Activated naive CD8-positive, alpha-beta T cell (primary cell): ENCODE results near the gene PATL2.
"Not testable (repeated sequence)": the region's sequence is repeated elsewhere in the genome, so short reads cannot be mapped to it uniquely, and the experiment has no call there.

Experiments used
- H3K27ac Mint-ChIP-seq: one replicate; pipeline ENCODE4 v1.8.0; 2021; ENCODE audit warnings: mixed read lengths
- H3K27me3 Mint-ChIP-seq: one replicate; pipeline ENCODE4 v1.8.0; 2021; ENCODE audit warnings: mixed read lengths
- H3K36me3 Mint-ChIP-seq: one replicate; pipeline ENCODE4 v1.8.0; 2021; ENCODE audit warnings: mixed read lengths
- H3K4me1 Mint-ChIP-seq: one replicate; pipeline ENCODE4 v1.8.0; 2021; ENCODE audit warnings: low read depth, mixed read lengths
- H3K4me3 Mint-ChIP-seq: one replicate; pipeline ENCODE4 v1.8.0; 2021; ENCODE audit warnings: mild to moderate bottlenecking, mixed read lengths
- H3K9me3 Mint-ChIP-seq: one replicate; pipeline ENCODE4 v1.8.0; 2021; ENCODE audit warnings: low read depth, mixed read lengths

The PATL2 gene

GRCh38 chr15:44657378-44657777 lies 53.7 kb downstream of the PATL2 start:
- peaks cover 35% of the 10 kb centered on the region for H3K4me1 Mint-ChIP-seq
- no peaks in the 10 kb centered on the region for H3K9me3 Mint-ChIP-seq
- H3K27ac Mint-ChIP-seq: no peak overlapping the region
- no peak overlapping the region for H3K4me3 Mint-ChIP-seq
- H3K36me3 Mint-ChIP-seq: peaks cover 16% of the 10 kb centered on the region
- H3K27me3 Mint-ChIP-seq: no peaks in the 10 kb centered on the region

- no peak overlapping the region for H3K27ac Mint-ChIP-seq
- H3K27me3 Mint-ChIP-seq: no peaks in the 10 kb centered on the region
- H3K36me3 Mint-ChIP-seq: peaks cover 18% of the 10 kb centered on the region
- H3K9me3 Mint-ChIP-seq: no peaks in the 10 kb centered on the region
- H3K4me1 Mint-ChIP-seq: peaks cover 39% of the 10 kb centered on the region
- H3K4me3 Mint-ChIP-seq: no peak overlapping the region
These were observed 54.2 kb downstream of the PATL2 start for GRCh38 chr15:44656913-44657312.

- H3K27me3 Mint-ChIP-seq: no peaks in the 10 kb centered on the region
- H3K4me1 Mint-ChIP-seq: peaks cover 40% of the 10 kb centered on the region
- H3K27ac Mint-ChIP-seq: peak overlapping the region; percentile 17
- H3K4me3 Mint-ChIP-seq: no peak overlapping the region
- no peaks in the 10 kb centered on the region for H3K9me3 Mint-ChIP-seq
- H3K36me3 Mint-ChIP-seq: peaks cover 24% of the 10 kb centered on the region
These were observed 54.8 kb downstream of the PATL2 start for GRCh38 chr15:44656298-44656697.

- Mint-ChIP-seq H3K4me3 (no peak overlapping the region), H3K4me1 (peaks cover 35% of the 10 kb centered on the region), H3K27ac (no peak overlapping the region), H3K27me3 (no peaks in the 10 kb centered on the region), H3K36me3 (peaks cover 29% of the 10 kb centered on the region), H3K9me3 (no peaks in the 10 kb centered on the region)
These were observed 56.3 kb downstream of the PATL2 start for GRCh38 chr15:44654858-44655257.

GRCh38 chr15:44647637-44648036 lies 63.5 kb downstream of the PATL2 start:
- Mint-ChIP-seq H3K4me1 (peaks cover 57% of the 10 kb centered on the region), H3K27ac (no peak overlapping the region), H3K4me3 (no peak overlapping the region), H3K27me3 (no peaks in the 10 kb centered on the region), H3K36me3 (peaks cover 36% of the 10 kb centered on the region), H3K9me3 (peaks cover 9% of the 10 kb centered on the region)

- Mint-ChIP-seq H3K4me1 (peaks cover 54% of the 10 kb centered on the region), H3K9me3 (peaks cover 9% of the 10 kb centered on the region), H3K4me3 (no peak overlapping the region), H3K27me3 (no peaks in the 10 kb centered on the region), H3K27ac (peak overlapping the region; percentile 24), H3K36me3 (peaks cover 34% of the 10 kb centered on the region)
These were observed 64.1 kb downstream of the PATL2 start for GRCh38 chr15:44647036-44647435.

GRCh38 chr15:44646460-44646859 lies 64.7 kb downstream of the PATL2 start:
- Mint-ChIP-seq H3K36me3 (peaks cover 33% of the 10 kb centered on the region), H3K27ac (no peak overlapping the region), H3K27me3 (no peaks in the 10 kb centered on the region), H3K4me3 (no peak overlapping the region), H3K9me3 (peaks cover 9% of the 10 kb centered on the region), H3K4me1 (peaks cover 52% of the 10 kb centered on the region)

- H3K9me3 Mint-ChIP-seq: peaks cover 9% of the 10 kb centered on the region
- H3K36me3 Mint-ChIP-seq: peaks cover 31% of the 10 kb centered on the region
- H3K27me3 Mint-ChIP-seq: no peaks in the 10 kb centered on the region
- peaks cover 37% of the 10 kb centered on the region for H3K4me1 Mint-ChIP-seq
- H3K27ac Mint-ChIP-seq: peak overlapping the region; percentile 5
- no peak overlapping the region for H3K4me3 Mint-ChIP-seq
These were observed 69.5 kb downstream of the PATL2 start for GRCh38 chr15:44641651-44642050.

- Mint-ChIP-seq H3K4me3 (no peak overlapping the region), H3K36me3 (peaks cover 19% of the 10 kb centered on the region), H3K4me1 (peaks cover 22% of the 10 kb centered on the region), H3K27me3 (no peaks in the 10 kb centered on the region), H3K27ac (no peak overlapping the region), H3K9me3 (no peaks in the 10 kb centered on the region)
These were observed 74.1 kb downstream of the PATL2 start for GRCh38 chr15:44636976-44637375.

GRCh38 chr15:44633603-44634002 lies 77.5 kb downstream of the PATL2 start:
- Mint-ChIP-seq H3K4me3 (peak overlapping the region; percentile 59), H3K27ac (peak overlapping the region; percentile 92), H3K36me3 (peaks cover 15% of the 10 kb centered on the region), H3K4me1 (peaks cover 22% of the 10 kb centered on the region), H3K9me3 (no peaks in the 10 kb centered on the region), H3K27me3 (no peaks in the 10 kb centered on the region)

GRCh38 chr15:44625286-44625685 lies 85.8 kb downstream of the PATL2 start:
- H3K4me1 Mint-ChIP-seq, H3K27me3 Mint-ChIP-seq, H3K4me3 Mint-ChIP-seq, H3K9me3 Mint-ChIP-seq, H3K36me3 Mint-ChIP-seq: not testable (repeated sequence)
- peak overlapping the region; percentile 41 for H3K27ac Mint-ChIP-seq

GRCh38 chr15:44623178-44623577 lies 87.9 kb downstream of the PATL2 start:
- Mint-ChIP-seq H3K27me3 (no peaks in the 10 kb centered on the region), H3K27ac (no peak overlapping the region), H3K4me1 (peaks cover 6% of the 10 kb centered on the region), H3K9me3 (no peaks in the 10 kb centered on the region), H3K4me3 (no peak overlapping the region), H3K36me3 (peaks cover 3% of the 10 kb centered on the region)

GRCh38 chr15:44620081-44620480 lies 91.0 kb downstream of the PATL2 start:
- no peak overlapping the region for H3K27ac Mint-ChIP-seq
- no peaks in the 10 kb centered on the region for H3K9me3 Mint-ChIP-seq
- no peak overlapping the region for H3K4me3 Mint-ChIP-seq
- H3K27me3 Mint-ChIP-seq: no peaks in the 10 kb centered on the region
- peaks cover 9% of the 10 kb centered on the region for H3K36me3 Mint-ChIP-seq
- peaks cover 4% of the 10 kb centered on the region for H3K4me1 Mint-ChIP-seq

GRCh38 chr15:44616974-44617373 lies 94.1 kb downstream of the PATL2 start:
- Mint-ChIP-seq H3K27me3 (no peaks in the 10 kb centered on the region), H3K27ac (no peak overlapping the region), H3K36me3 (peaks cover 8% of the 10 kb centered on the region), H3K4me1 (no peaks in the 10 kb centered on the region), H3K4me3 (no peak overlapping the region), H3K9me3 (no peaks in the 10 kb centered on the region)
